ENCODE data around the gene LGALSL.
A peak's percentile ranks its signal among the peaks of the same experiment; 100 is the strongest.

The LGALSL gene

GRCh38 chr2:64474121-64474571 is 20.2 kb downstream of the LGALSL start:
- no peak for DNase-seq

DNA sequence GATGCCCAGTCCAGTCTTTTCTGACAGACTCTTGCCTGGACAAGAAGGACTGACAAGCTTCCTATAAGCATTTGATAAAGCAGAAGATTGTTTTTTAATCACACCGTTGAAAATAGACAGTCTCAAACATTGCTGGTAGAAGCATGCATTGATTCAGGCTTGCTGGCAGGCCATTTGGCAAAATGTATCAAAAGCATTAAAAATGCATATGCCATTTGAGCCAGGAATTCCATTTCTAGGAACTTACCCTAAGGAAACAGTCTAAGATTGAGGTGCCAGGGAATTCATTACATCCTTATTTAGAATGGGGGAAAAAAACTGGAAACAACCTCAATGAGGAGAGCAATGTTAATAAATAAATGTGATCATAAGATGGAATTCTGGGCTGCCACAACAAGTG is 20.7 kb downstream of the LGALSL start:
- no peak for DNase-seq

DNA sequence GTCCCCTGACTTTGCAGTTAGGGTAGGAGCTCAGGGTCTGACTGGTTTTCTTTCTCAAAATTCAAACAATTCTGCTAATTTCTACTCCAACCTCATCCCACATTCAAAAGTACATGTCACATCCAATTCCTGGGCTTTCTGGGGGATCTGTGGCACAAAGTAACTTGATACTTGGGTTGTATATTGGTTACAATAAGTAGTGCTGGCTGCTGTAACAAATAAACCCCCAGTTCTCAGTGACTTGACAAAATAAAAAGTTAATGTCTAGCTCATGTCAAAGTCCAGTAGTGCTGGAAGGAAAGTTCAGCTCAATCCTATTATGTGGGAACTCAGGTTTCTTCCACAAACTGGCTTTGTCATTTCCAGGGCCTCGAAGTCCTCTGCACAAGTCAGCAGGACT is 23.1 kb downstream of the LGALSL start:
- no peak for DNase-seq

- DNase-seq, result peak; percentile 48
These were observed 24.0 kb downstream of the LGALSL start for GRCh38 chr2:64477979-64478378.

GRCh38 chr2:64478502-64479230 is 24.7 kb downstream of the LGALSL start:
- DNase-seq, result no peak

GRCh38 chr2:64479259-64480117 is 25.5 kb downstream of the LGALSL start:
- peak; percentile 38 for DNase-seq

DNA sequence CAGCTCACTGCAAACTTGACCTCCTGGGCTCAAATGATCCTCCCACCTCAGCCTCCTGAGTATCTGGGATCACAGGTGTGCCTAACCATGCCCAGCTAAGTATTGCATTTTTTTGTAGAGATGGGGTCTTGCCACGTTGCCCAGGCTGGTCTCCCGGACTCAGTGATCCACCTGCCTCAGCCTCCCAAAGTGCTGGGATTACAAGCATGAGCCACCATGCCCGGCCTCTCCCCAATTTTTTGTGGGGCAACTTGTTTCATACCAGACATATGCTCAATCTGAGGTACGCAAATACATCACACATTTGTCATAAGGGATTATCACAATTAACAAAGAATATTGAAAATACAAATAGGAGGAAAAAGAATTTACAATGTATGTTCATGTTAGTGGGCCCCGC is 27.7 kb downstream of the LGALSL start:
- DNase-seq, result no peak

DNA sequence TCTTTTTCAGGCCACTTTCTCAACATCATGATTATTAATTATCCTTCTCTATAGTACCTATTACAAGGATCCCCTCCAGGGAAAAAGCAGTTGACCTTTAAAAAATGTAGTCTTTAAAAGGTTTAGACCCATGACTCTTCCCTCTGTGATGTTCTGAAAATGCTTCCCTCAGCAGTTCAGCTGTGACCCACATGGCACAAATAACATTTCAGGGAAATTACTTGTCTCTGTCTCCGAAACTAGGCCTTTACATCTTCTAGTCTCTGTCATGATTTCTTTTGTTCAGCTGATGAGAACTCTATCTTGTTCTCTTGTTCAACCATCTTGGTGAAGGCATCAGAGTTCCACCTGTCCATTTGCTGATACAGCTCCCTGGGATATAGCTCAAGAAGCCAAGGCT is 28.3 kb downstream of the LGALSL start:
- DNase-seq, result no peak

DNA sequence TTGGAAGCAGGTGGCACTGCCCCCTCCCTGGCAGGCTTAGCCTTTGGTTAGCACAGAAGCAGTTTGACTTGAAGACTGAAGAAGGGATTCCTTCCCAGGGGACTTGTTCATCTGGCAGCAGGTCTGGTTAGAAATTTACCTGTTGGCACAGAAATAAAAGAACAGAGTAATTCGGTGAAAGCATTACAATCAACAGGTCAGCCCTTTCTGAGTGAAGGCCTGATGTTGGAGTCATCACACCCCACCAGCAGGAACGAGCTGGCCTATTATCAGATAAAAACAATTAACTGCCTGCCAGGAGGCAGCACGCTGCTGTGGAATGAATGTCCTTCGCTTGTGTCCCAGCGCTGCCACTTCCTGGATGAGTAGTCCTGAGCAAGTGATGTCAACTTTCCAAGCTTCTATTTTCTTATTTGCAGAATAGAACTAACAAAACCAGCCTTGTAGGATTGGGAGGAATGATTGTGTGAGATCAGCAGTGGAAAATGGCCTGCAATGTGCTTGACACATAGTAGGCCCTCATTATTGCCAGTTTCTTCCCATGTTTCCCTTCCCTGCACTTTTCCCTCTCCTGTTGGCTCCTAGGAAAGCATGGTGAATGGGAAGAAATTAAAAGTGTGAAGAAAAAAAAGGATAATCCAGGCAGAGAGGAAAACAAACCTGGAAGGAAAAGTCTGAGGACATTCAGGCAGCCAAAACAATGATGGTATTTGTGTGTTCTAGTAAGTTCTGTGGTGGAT is 29.0 kb downstream of the LGALSL start:
- peak; percentile 4 for DNase-seq

GRCh38 chr2:64485331-64485730 is 31.4 kb downstream of the LGALSL start:
- no peak for DNase-seq

- DNase-seq, result peak; percentile 66
These were observed 32.0 kb downstream of the LGALSL start for GRCh38 chr2:64485961-64486360.

DNA sequence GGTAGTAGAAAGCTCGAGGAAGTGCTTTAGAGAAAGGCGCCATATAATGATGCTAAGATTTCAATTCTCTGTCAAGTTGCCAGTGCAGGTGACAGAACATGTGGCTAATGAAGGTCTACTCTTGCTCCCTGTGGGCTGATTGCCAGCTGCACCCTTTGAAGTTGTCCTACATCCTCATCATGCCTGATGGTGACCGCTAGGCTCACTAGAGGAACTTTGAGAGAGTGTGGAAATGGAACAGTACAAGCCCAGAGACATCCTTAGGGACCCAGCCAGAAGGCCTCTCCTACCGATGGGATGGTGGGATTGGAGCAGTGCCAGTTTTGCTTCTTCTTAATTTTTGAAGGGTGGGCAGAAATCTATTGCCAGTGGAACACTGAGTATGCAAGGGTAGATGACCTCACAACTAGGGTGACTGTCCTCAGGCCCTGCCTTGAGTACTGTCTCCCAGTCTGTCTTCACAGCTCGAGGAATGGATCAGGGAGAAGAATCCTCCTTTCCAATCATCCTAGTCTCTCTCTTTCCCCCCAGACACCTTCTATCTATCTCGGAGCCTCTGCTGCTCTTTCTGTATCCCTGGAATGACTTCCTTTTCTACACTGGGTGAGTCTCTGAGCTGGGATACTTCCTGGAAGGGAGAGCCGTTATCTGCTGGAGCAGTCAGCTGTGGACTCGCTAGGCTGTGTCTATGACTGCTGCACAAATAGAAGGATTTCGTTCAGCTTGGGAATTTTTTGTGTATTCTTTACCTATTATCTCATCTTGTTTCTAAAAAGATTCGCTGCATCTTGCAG is 33.5 kb downstream of the LGALSL start:
- no peak for DNase-seq

DNA sequence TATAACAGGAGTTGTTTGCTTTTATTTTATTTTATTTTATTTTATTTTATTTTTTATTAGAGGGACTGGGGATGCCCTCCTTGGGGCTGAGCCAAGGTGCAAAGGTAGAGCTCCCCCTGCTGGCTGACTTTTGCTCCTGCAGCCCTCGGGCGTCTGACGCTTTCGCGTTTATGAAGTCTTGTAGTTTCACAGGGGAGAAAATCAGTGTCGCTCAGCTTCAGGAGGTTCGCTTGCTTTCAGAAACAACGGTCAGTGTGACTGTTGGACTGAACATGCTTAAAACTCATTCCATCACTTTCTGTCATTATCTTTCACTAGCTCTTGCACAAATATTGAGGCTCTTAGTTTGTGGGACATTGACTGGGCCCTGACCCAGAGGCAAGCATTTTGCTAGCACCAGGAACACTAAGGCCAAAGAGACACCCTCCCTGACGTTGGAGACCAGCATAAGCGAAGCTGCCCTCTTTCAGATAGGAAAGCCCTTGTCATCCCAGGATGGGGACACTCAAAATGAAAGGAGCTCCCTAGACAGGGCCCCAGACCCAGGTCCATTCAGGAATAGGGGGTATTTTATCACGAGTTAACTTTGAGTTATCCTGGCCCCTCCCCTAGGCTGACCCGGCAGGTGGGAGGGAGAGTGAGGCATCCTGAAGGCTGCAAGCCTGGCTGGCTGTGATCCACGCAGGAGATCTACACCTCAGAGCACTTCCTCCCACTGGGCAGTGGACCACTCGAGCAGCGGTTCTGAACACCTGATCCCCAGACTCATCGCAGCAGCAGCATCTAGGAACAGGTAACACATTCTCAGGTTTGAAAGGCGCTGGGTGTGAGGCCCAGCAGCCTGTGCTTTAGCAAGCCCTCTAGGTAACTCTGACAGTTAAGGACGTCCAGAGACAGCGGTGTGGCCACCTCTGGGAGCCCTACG is 34.4 kb downstream of the LGALSL start:
- peak; percentile 66 for DNase-seq

GRCh38 chr2:64489081-64489751 is 35.3 kb downstream of the LGALSL start:
- no peak for DNase-seq

DNA sequence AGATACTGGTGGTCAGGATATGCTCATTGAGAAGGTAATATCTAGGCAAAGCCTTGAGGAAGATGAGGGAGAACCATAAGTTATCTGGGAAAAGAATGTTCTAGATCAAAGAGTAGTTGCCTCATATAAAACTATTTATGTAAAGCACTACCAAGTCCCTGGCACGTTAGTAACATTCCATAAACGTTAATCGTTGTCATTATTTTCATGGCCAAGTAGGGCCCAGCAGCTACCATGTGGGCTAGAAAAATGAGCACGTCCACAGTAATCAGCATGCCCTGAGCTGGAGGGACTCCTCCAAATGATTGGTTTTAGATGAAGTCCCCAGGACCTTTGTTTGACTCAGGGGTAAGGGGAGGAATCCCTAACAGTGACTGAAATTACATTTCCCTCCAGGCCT is 37.5 kb downstream of the LGALSL start:
- DNase-seq, result no peak

- DNase-seq, result no peak
These were observed 38.3 kb downstream of the LGALSL start for GRCh38 chr2:64492272-64492671.

- no peak for DNase-seq
These were observed 38.9 kb downstream of the LGALSL start for GRCh38 chr2:64492821-64493220.

DNA sequence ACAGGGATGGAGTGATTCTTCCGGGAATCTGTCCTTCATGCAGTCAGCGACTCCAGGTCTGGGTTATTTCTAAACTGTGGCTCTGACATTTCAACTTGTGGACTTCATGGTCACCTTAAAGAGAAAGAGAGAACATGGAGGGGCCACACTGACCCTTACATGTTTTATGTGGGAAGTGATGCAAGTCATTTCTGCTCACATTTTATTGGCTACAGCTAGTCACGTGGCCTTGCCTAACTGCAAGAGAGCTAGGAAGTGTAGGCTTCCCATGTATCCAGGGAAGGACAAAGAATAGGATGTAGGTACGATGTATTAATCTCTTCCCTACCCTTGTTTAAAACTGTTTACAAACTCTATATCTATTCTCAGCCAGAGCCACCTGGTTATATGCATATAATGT is 39.8 kb downstream of the LGALSL start:
- DNase-seq, result no peak

- no peak for DNase-seq
These were observed 44.5 kb downstream of the LGALSL start for GRCh38 chr2:64498438-64498837.

DNA sequence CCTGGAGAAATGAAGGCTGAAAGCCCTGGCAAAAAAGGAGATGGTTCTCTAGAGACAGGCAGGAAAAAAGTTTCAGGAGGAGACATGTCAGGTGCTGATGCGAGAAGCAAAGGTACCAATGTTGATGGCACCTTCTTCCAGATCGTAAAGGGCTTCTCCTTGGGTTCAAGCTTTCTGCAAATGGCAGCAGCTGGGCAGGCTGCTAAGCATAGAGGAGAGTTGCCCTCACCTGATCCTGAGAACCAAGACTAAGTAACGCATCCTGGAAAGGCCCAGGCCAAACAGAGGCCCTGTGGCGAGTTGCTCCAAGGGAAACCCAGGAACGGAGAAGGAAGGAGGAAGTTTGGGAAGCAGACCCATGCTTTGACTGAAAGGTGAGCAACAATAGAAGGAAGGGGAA is 46.6 kb downstream of the LGALSL start:
- DNase-seq, result no peak

GRCh38 chr2:64501946-64502345 is 48.0 kb downstream of the LGALSL start:
- DNase-seq, result no peak

All from NCI-H345 (cell line).